IPS-20b (cell line): Measurements from ENCODE around the gene PCCA.

ENCODE experiments used
- H3K27ac ChIP-seq: one replicate; pipeline ENCODE4 v1.5.1; 2013; ENCODE audit warnings: low read length
- H3K27me3 ChIP-seq: 2 replicates; pipeline ENCODE4 v1.6.1; 2013; ENCODE audit warnings: mild to moderate bottlenecking, low read length, inconsistent platforms; ENCODE audit not compliant: insufficient read depth
- H3K36me3 ChIP-seq: 2 replicates; pipeline ENCODE4 v1.6.1; 2013; ENCODE audit warnings: low read depth, mild to moderate bottlenecking, inconsistent platforms, low read length, moderate library complexity; ENCODE audit not compliant: insufficient read depth
- H3K4me1 ChIP-seq: 2 replicates; pipeline ENCODE4 v1.6.1; 2013; ENCODE audit warnings: mild to moderate bottlenecking, control low read depth, inconsistent platforms, low read length, moderate library complexity; ENCODE audit not compliant: insufficient read depth
- H3K4me3 ChIP-seq: 2 replicates; pipeline ENCODE4 v1.5.1; 2013; ENCODE audit warnings: mild to moderate bottlenecking, low read length, inconsistent platforms
- H3K9ac ChIP-seq: 2 replicates; pipeline ENCODE4 v1.6.1; 2013; ENCODE audit warnings: low read depth, mild to moderate bottlenecking, inconsistent platforms, low read length, moderate library complexity
- H3K9me3 ChIP-seq: 2 replicates; pipeline ENCODE4 v1.6.1; 2013; ENCODE audit warnings: mild to moderate bottlenecking, low read depth, low read length, inconsistent platforms; ENCODE audit not compliant: insufficient read depth

PCCA gene

GRCh38 chr13:100508455-100508854 is 419.6 kb downstream of the PCCA start:
- Histone ChIP-seq H3K36me3 (no peaks in the 10 kb centered on the region), H3K27ac (no peak overlapping the region), H3K4me3 (no peak overlapping the region), H3K9ac (peak overlapping the region; percentile 18; the same call in 1 of the 2 replicates), H3K4me1 (peaks cover 40% of the 10 kb centered on the region), H3K27me3 (no peaks in the 10 kb centered on the region), H3K9me3 (no peaks in the 10 kb centered on the region)

GRCh38 chr13:100508996-100509395 is 420.1 kb downstream of the PCCA start:
- Histone ChIP-seq H3K27ac (peak overlapping the region; percentile 2), H3K9ac (peak overlapping the region; percentile 33; the same call in 1 of the 2 replicates)

DNA sequence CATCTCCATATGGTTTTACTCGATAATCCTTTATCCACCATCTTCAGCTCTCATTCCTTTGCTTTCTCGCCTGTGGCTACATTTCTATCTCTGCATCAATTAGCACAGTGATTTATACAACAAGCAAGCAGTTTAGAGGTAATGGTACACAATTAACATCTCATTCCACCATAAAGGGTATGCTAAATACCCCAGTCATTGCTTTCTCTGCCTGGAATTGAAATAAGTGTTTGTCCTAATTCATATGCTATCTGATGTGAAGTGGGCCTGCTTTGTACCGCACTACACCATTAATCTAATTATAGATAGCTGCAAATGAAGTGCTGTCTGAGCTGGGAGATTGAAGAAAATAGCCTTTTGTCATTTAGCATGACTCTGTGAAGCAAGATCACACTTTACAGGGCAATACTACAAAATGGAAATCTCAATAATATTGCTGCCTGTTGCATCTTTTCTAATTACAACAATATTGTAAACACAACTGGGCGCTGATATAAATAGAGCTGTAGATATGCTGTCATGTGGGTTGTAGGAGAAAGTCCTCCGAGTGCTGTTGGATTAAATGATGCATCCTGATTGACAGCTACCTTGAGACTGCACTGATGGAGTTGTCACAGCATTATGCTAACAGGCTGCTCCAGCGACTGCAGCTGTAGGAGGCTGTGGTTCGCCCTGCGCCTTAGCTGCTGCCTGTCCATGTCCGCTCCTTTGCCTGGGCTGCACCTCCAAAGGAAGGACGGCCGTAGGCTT is 421.5 kb downstream of the PCCA start:
- Histone ChIP-seq H3K27ac (peak overlapping the region; percentile 40), H3K36me3 (no peaks in the 10 kb centered on the region), H3K4me3 (peak overlapping the region; percentile 24; the same call in 1 of the 2 replicates), H3K4me1 (peaks cover 54% of the 10 kb centered on the region), H3K9me3 (no peaks in the 10 kb centered on the region), H3K9ac (peak overlapping the region; percentile 36), H3K27me3 (no peaks in the 10 kb centered on the region)

More at GRCh38 chr13:100508996-100509395, 420.1 kb downstream of the PCCA start:
- Histone ChIP-seq H3K4me1 (peaks cover 46% of the 10 kb centered on the region), H3K27me3 (no peaks in the 10 kb centered on the region), H3K4me3 (no peak overlapping the region), H3K9me3 (no peaks in the 10 kb centered on the region), H3K36me3 (no peaks in the 10 kb centered on the region)

DNA sequence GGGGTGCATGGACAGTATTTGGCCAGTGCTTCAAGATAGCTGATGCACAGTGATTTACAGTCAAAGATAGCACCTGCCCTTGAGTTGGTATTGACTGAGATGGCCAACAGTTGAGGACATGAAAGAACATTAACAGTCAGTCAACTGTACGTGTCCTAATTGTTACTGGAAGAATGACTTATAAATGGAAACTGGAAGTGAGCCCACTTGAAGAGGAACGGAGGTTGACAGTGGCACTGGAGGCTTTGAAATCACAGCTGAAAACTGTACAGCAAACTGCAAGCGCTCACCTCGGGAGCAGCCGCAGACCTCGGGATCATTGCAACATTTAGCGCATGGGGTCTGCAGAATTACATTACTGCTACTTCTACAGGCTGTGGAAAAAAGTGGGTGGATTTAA is 422.6 kb downstream of the PCCA start:
- H3K27ac ChIP-seq: peak overlapping the region; percentile 40
- H3K4me3 ChIP-seq: no peak overlapping the region
- peaks cover 57% of the 10 kb centered on the region for H3K4me1 ChIP-seq
- peak overlapping the region; percentile 36; the same call in 1 of the 2 replicates for H3K9ac ChIP-seq
- H3K36me3 ChIP-seq: no peaks in the 10 kb centered on the region; the same call in 1 of the 2 replicates
- no peaks in the 10 kb centered on the region for H3K27me3 ChIP-seq
- H3K9me3 ChIP-seq: no peaks in the 10 kb centered on the region

GRCh38 chr13:100512422-100512821 is 423.5 kb downstream of the PCCA start:
- H3K4me1 ChIP-seq: peaks cover 60% of the 10 kb centered on the region
- H3K36me3 ChIP-seq: no peaks in the 10 kb centered on the region; the same call in 1 of the 2 replicates
- no peak overlapping the region for H3K4me3 ChIP-seq
- H3K9ac ChIP-seq: no peak overlapping the region
- H3K9me3 ChIP-seq: no peaks in the 10 kb centered on the region
- no peaks in the 10 kb centered on the region for H3K27me3 ChIP-seq
- H3K27ac ChIP-seq: no peak overlapping the region

DNA sequence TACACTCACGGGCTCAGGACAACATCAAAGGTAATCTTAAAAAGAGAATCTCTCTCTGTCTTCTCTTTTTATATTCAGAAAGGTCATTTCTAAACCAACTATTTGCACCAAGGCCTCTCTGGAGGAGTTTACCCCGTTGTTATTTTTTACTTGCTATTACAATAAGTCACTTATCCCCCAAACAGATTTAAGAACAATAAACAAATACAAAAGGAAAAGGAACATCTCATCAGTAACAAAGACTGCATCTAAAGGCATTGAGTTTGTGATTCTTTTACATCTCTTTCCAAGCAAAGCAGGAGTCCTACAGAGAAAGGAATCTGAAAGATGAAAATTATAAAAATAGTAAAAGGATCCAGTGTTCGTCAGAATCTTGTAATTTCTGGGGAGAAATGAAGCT is 424.3 kb downstream of the PCCA start:
- H3K9ac ChIP-seq: no peak overlapping the region
- no peaks in the 10 kb centered on the region; the same call in 1 of the 2 replicates for H3K36me3 ChIP-seq
- H3K27me3 ChIP-seq: no peaks in the 10 kb centered on the region
- H3K4me3 ChIP-seq: no peak overlapping the region
- no peaks in the 10 kb centered on the region for H3K9me3 ChIP-seq
- peaks cover 62% of the 10 kb centered on the region for H3K4me1 ChIP-seq
- no peak overlapping the region for H3K27ac ChIP-seq

- Histone ChIP-seq H3K27me3 (no peaks in the 10 kb centered on the region), H3K4me3 (no peak overlapping the region), H3K27ac (no peak overlapping the region), H3K9me3 (no peaks in the 10 kb centered on the region), H3K36me3 (no peaks in the 10 kb centered on the region; the same call in 1 of the 2 replicates), H3K9ac (no peak overlapping the region; the same call in 1 of the 2 replicates), H3K4me1 (peaks cover 54% of the 10 kb centered on the region)
These were observed 425.2 kb downstream of the PCCA start for GRCh38 chr13:100513987-100514670.

- no peak overlapping the region for H3K4me3 ChIP-seq
- H3K9me3 ChIP-seq: no peaks in the 10 kb centered on the region
- H3K9ac ChIP-seq: no peak overlapping the region; the same call in 1 of the 2 replicates
- peaks cover 49% of the 10 kb centered on the region for H3K4me1 ChIP-seq
- H3K36me3 ChIP-seq: no peaks in the 10 kb centered on the region; the same call in 1 of the 2 replicates
- no peaks in the 10 kb centered on the region for H3K27me3 ChIP-seq
- H3K27ac ChIP-seq: no peak overlapping the region
These were observed 426.0 kb downstream of the PCCA start for GRCh38 chr13:100514788-100515409.

- Histone ChIP-seq H3K27ac (no peak overlapping the region), H3K4me1 (peaks cover 47% of the 10 kb centered on the region), H3K9me3 (no peaks in the 10 kb centered on the region), H3K27me3 (no peaks in the 10 kb centered on the region), H3K36me3 (no peaks in the 10 kb centered on the region; the same call in 1 of the 2 replicates), H3K9ac (no peak overlapping the region), H3K4me3 (no peak overlapping the region)
These were observed 426.5 kb downstream of the PCCA start for GRCh38 chr13:100515410-100515800.

DNA sequence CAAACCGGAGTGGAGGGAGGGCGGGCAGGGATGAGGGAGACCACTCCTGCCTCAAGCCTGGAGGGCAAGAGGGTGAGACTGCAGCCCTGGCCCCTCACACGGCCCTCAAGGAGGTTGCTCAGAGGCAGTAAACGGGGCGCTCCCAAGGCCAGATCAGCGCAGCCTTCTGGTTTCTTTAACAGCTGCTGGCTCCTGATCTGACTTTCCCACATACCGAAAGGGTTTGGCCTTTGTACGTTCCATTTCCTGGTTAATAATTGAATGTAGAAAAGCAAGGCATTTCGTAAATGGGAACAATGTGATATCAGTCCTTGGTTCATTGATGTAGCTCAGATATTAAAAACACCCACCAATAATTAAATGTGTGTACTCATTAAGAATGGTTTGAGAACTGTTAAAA is 428.2 kb downstream of the PCCA start:
- no peak overlapping the region for H3K4me3 ChIP-seq
- no peak overlapping the region for H3K27ac ChIP-seq
- no peak overlapping the region for H3K9ac ChIP-seq
- peaks cover 47% of the 10 kb centered on the region for H3K4me1 ChIP-seq
- no peaks in the 10 kb centered on the region for H3K9me3 ChIP-seq
- no peaks in the 10 kb centered on the region for H3K27me3 ChIP-seq
- H3K36me3 ChIP-seq: no peaks in the 10 kb centered on the region; the same call in 1 of the 2 replicates

- peak overlapping the region; percentile 8; the same call in 1 of the 2 replicates for H3K9ac ChIP-seq
- peaks cover 49% of the 10 kb centered on the region for H3K4me1 ChIP-seq
- no peak overlapping the region for H3K27ac ChIP-seq
These were observed 428.8 kb downstream of the PCCA start for GRCh38 chr13:100517728-100518127.

More at GRCh38 chr13:100517728-100518127, 428.8 kb downstream of the PCCA start:
- Histone ChIP-seq H3K27me3 (no peaks in the 10 kb centered on the region), H3K4me3 (no peak overlapping the region), H3K36me3 (no peaks in the 10 kb centered on the region; the same call in 1 of the 2 replicates), H3K9me3 (no peaks in the 10 kb centered on the region)
